ENCODE data around the gene SLC43A1. TPM values are rescaled to one million over a fixed set of nuclear protein-coding genes. Genes with fewer than 3 reads are reported as not detected.

The SLC43A1 gene
- total RNA-seq, 4 donors from 2014 or later, result 1.8 to 11.4 (median 4.1) TPM

GRCh38 chr11:57469268-57469667, 46.2 kb downstream of the SLC43A1 start:
- intact Hi-C loops (cut with DNase I), result no loop called here
- H3K4me3 ChIP-seq, result no peak overlapping the region

GRCh38 chr11:57468276-57468675, 47.2 kb downstream of the SLC43A1 start:
- DNase-seq, result no peak
- Histone ChIP-seq H3K27ac (no peak overlapping the region), H3K4me1 (no peaks in the 10 kb centered on the region), H3K9me3 (no peaks in the 10 kb centered on the region), H3K27me3 (peaks cover 0 to 10% (median 0%) of the 10 kb centered on the region in 4 donors), H3K4me3 (no peak overlapping the region), H3K36me3 (no peaks in the 10 kb centered on the region)
- intact Hi-C loops (cut with DNase I), result no loop called here
- 66 to 72% methylated on average over 3 to 4 of the region's 4 CpGs for WGBS, 2 donors
- TF ChIP-seq CTCF (IDR thresholded peaks at IDR 0.05) (no peak), POLR2A (IDR thresholded peaks at IDR 0.05) (no peak)

More at GRCh38 chr11:57469268-57469667, 46.2 kb downstream of the SLC43A1 start:
- H3K9me3 ChIP-seq, result no peaks in the 10 kb centered on the region
- 76 to 77% methylated on average over 5 of the region's 5 CpGs for WGBS, 2 donors
- H3K36me3 ChIP-seq, result no peaks in the 10 kb centered on the region
- H3K27me3 ChIP-seq, result peaks cover 0 to 13% (median 0%) of the 10 kb centered on the region in 4 donors
- H3K27ac ChIP-seq, result no peak overlapping the region
- no peak for DNase-seq
- TF ChIP-seq CTCF (IDR thresholded peaks at IDR 0.05) (no peak), POLR2A (IDR thresholded peaks at IDR 0.05) (no peak)
- peaks cover 0 to 5% (median 0%) of the 10 kb centered on the region in 3 donors for H3K4me1 ChIP-seq

- 80 to 84% methylated on average over 17 to 20 of the region's 23 CpGs for WGBS, 2 donors
- H3K36me3 ChIP-seq, result no peaks in the 10 kb centered on the region
- DNase-seq, result no peak
- no peaks in the 10 kb centered on the region for H3K9me3 ChIP-seq
- no peak overlapping the region for H3K27ac ChIP-seq
- TF ChIP-seq POLR2A (IDR thresholded peaks at IDR 0.05) (no peak), CTCF (IDR thresholded peaks at IDR 0.05) (no peak)
- no peaks in the 10 kb centered on the region for H3K4me1 ChIP-seq
- H3K4me3 ChIP-seq, result no peak overlapping the region
- H3K27me3 ChIP-seq, result peaks cover 0 to 10% (median 0%) of the 10 kb centered on the region in 4 donors
- intact Hi-C loops (cut with DNase I), result no loop called here
Observed at GRCh38 chr11:57467508-57468157, 47.9 kb downstream of the SLC43A1 start.

- DNase-seq, result no peak
- H3K4me3 ChIP-seq, result no peak overlapping the region
- WGBS, 2 donors, result 42 to 49% methylated on average over 4 of the region's 4 CpGs
- no peak for TF ChIP-seq POLR2A (IDR thresholded peaks at IDR 0.05)
- no peak for TF ChIP-seq CTCF (IDR thresholded peaks at IDR 0.05)
- no peaks in the 10 kb centered on the region for H3K36me3 ChIP-seq
- intact Hi-C loops (cut with DNase I), result no loop called here
- no peaks in the 10 kb centered on the region for H3K9me3 ChIP-seq
- no peaks in the 10 kb centered on the region for H3K4me1 ChIP-seq
- peaks cover 0 to 20% (median 0%) of the 10 kb centered on the region in 4 donors for H3K27me3 ChIP-seq
- H3K27ac ChIP-seq, result no peak overlapping the region
Observed at GRCh38 chr11:57466680-57467079, 48.8 kb downstream of the SLC43A1 start.

GRCh38 chr11:57464539-57465181, 50.8 kb downstream of the SLC43A1 start:
- intact Hi-C loops (cut with DNase I), result no loop called here

More at GRCh38 chr11:57464539-57465181, 50.8 kb downstream of the SLC43A1 start:
- peaks cover 11 to 17% (median 14%) of the 10 kb centered on the region in 3 donors for H3K4me1 ChIP-seq
- no peak for DNase-seq
- WGBS, 2 donors, result 49 to 59% methylated on average over 9 to 26 of the region's 30 CpGs
- H3K27me3 ChIP-seq, result peaks cover 0 to 40% (median 3%) of the 10 kb centered on the region in 4 donors
- no peak overlapping the region for H3K27ac ChIP-seq
- H3K9me3 ChIP-seq, result no peaks in the 10 kb centered on the region
- TF ChIP-seq CTCF (IDR thresholded peaks at IDR 0.05) (no peak), POLR2A (IDR thresholded peaks at IDR 0.05) (no peak)
- no peaks in the 10 kb centered on the region for H3K36me3 ChIP-seq
- no peak overlapping the region for H3K4me3 ChIP-seq

Measured in esophagus squamous epithelium (tissue), 5 donors.